SU-DHL-6 (cell line): ENCODE data around the gene ZNF385D.

Experiments
- CTCF ChIP-seq: fragments of 200-600 bp; sonication (generic); IDR thresholded peaks from one replicate; pipeline ENCODE4 v1.5.1; 2017; ENCODE audit warnings: antibody characterized with exemption, mild to moderate bottlenecking, low read length, moderate library complexity; ENCODE audit not compliant: insufficient read depth, poor library complexity, severe bottlenecking
- EZH2phosphoT487 ChIP-seq: fragments of 200-600 bp; sonication (generic), shearing (Covaris generic); conservative IDR thresholded peaks from 2 replicates; pipeline ENCODE4 v1.6.1; 2018; ENCODE audit warnings: mild to moderate bottlenecking, antibody characterized with exemption, low read length, moderate library complexity, mixed read lengths

- TF ChIP-seq CTCF = no peak
- TF ChIP-seq EZH2phosphoT487 = no peak
Measured at GRCh38 chr3:21778715-21779114, 27.7 kb upstream of the ZNF385D start.
